ENCODE data around the gene C1QTNF5.

The C1QTNF5 gene

GRCh38 chr11:119318240-119319135 is 22.2 kb downstream of the C1QTNF5 start:
- no peak for DNase-seq (ENCODE audit: low spot score)

DNA sequence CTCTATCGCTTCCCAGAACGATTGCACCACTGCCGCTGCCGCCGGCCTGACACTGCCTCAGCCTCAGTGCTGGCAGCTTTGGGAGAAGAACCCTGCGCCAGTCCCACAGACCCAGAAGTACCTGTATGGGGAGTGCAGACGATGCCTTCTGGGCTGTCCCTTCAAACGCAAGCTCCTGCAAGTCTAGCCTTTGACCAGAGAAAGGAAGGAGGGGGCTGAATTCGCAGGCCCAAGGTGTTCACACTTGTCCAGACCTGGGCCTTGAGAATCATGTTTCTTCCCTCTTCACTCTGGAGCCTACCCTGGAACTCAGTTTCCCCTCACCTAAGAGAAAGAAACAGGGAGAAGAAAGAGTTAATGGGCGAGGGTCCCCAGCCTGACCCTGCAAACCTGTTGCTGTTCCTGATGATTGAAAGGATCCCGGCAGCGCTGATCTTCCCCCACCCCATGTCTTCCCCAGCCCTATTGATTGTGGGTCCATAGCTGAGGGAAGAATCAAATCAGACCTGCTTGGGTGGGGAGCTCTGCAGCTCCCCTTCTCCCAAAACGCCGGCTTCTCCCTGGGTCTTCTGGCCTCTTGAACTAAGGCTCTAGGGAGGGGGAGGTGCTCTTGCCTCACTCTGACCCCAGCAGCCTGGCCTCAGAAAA is 23.0 kb downstream of the C1QTNF5 start:
- DNase-seq (ENCODE audit: low spot score): no peak

- no peak for DNase-seq (ENCODE audit: low spot score)
Observed at GRCh38 chr11:119316729-119317591, 23.7 kb downstream of the C1QTNF5 start, which contains the start of gene MCAM. Gene MCAM, minus strand, starts transcription at chr11:119317130. Its CDS starts 29 bp downstream, at chr11:119317101.

DNA sequence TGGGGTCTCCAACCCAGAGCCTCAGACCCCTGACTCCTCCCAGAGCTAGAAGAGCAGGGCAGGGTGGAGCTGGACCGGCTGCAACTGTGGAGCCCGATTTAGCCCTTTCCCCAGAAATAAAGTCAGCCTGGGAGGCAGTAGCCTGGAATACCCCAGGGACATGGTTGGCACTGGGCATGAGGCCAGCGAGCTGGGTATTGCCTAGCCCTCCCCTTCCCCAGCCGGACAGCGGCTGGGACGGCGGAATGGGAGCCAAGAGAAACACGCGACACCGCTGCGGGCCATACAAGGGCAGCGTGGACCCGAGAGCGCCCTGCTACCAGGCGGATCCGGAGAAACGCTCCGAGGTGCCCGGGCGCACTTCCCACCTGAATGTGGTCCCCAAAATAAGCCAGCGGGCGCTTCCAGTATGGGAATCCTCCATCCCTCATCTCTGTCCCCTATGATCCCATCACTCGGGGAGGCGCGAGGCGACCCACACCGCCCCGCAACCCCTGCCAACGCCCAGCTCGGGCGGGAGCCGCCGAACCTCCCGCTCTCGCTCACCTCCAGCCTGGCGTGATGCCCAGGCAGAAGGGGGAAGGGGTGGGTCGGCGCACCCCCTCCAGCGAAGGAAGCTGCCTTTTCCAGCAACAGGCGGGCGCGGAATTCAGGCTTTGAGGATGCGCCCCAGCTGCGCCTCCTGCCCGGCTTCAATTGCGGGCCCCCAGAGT is 24.5 kb downstream of the C1QTNF5 start:
- DNase-seq (ENCODE audit: low spot score): no peak

DNA sequence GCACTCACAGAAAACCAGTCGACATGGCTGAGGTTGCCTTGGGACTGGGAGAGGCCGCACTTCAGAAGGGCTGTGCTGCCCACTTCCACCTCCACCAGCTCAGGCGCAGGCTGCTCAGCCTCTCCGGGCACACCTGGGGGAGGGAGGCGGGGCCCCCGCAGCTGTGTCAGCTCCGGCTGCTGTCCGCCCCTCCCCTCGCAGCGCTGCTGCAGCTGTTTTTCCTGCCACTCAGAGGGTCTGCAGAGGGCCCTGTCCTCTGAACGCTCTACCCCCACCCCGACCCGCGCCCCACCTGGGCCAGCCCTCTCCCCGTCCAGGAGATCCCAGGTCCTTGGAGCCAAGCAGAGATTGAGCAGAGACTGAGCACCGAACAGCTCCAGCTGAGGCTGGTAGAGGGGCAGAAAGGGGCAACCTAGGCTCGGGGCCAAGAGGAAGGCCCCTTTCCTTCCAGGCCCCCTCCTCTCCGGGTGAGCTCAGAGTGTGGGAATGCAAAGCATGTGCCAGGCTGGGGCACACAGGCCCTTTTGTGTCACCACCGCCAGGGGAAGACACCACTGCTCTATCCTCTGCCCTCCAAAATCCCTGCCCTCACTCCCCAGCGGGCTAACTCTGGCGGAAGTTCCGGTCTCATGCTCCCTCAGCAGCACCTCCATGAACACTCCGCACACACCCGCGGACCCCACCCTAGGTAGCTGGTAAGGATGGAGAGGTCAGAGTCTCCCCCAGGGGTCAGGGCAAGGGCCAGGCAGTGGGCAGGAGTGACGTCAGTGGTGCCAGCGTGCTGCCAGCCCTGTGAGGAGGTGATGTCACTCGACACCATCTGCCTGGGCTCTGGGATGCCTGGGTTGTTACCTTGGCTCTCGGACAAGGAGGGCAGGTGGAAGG is 25.3 kb downstream of the C1QTNF5 start:
- no peak for DNase-seq (ENCODE audit: low spot score)

GRCh38 chr11:119314726-119315125 is 26.0 kb downstream of the C1QTNF5 start:
- DNase-seq (ENCODE audit: low spot score): no peak

DNA sequence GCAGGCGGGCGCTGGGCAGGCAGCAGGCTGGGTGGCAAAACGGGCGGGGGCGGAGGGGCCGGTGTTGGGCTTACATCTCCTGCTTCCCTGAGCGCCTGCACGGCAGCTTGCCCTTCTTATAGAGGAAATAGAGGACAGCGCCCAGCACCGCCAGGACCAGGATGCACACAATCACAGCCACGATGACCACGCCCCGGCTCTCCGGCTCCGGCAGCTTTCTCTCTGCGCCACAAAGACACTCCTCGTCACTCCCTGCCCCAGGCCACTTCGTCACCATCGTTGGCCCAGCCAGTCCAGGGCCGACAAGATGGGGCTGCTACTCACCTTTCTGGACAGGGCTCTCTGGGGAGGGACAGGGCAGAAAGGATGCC is 30.0 kb downstream of the C1QTNF5 start:
- no peak for DNase-seq (ENCODE audit: low spot score)

- no peak for DNase-seq (ENCODE audit: low spot score)
Observed at GRCh38 chr11:119309953-119310681, 30.6 kb downstream of the C1QTNF5 start.

DNA sequence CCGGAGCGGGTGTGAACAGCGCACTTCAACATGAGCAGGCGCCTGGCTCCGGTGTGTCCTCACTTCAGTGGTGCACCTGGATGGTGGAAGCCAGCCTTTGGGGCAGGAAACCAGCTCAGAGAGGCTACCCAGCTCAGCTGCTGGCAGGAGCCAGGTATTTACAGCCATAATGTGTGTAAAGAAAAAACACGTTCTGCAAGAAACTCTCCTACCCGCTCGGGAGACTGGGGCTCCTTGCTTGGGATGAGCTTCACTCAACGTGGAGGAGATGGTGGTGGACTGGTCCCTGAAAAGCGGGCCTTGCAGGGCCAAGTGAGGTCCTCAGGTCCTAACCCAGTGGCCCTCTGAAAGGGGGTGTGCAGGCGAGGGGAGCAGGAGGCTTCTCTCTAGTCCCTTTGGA is 31.3 kb downstream of the C1QTNF5 start:
- DNase-seq (ENCODE audit: low spot score): no peak

DNA sequence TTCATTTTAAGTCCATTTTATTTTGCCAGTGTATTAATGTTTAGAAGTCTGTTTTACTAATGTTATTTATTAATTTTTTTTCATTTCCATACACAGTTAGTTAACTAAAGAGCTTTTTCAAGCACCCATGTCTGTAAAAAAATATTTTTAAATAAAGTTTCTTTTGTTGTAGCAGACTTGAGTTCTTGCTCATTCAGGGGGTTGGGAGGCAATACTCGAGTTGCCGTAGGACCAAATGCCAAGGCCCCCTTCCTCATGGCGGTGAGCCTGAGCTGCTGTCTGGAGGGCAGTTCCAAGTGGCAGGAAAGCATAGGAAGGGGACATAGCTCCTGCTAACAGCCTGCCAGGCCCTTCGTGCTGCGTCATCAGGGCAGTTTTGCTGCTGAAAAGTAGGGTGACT is 32.7 kb downstream of the C1QTNF5 start:
- DNase-seq (ENCODE audit: low spot score): no peak

GRCh38 chr11:119307219-119307618 is 33.5 kb downstream of the C1QTNF5 start:
- no peak for DNase-seq (ENCODE audit: low spot score)

DNA sequence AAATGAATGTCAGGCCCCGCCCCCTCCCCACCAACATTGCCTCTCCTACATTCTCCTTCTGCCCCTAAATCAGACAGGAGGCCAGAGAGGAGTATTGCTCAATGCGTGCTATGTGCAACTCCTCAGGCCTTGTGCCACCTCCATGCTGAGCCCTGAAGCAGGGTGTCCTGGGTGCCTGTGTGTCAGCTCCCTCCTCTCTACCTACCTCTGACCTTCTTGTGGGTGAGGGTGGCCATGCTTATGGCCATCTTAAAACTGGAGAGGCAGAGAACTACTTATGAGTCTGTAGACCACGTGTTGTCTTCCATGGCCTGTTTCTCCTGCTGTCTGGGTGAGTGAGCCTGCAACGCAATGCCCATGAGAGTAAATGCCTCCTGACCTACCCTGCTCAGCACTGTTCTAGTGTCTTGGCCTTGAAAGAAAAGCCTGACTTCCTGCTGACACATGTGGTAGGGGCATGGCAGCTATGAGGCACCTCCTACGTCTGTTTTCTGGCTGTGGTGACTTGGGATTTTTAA is 34.3 kb downstream of the C1QTNF5 start:
- no peak for DNase-seq (ENCODE audit: low spot score)

DNA sequence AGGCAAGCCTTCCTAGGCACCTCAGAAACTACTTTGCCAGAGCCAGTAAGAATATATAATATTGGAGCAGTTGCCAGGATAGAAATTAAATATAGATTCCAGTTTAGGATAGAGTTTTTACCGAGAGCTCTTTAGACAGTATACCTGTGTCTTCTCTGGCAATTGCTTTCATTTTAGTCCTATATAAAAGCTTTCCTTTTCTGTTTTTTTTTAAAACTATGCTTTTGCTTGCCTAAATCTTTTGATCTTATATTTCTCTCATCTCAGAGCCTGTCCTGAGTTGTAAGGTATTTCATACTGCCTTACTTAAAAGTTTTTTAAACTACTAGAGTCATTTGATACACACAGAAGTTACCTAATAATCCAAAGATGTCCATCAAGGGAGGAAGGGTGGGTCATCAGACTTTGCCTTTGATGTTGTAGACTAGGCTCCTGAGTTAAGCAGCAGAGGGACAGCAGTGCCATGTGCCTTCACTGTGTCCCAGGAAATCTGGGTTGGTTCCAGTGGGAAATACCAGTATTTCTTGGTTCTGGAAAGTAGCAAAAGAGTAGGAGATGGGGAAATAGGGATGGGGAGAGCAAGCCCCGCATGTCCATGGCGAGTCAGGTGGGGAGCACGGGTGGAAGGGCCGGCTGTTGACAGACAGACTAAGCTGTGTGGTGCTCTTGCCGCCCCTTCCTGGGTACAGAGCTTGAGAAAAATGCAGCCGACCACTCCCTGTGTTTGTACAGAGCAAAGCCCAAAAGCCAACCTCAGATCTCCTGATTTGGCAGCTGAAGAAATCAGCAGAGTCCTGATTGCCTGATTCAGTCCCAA is 34.9 kb downstream of the C1QTNF5 start:
- no peak for DNase-seq (ENCODE audit: low spot score)

DNA sequence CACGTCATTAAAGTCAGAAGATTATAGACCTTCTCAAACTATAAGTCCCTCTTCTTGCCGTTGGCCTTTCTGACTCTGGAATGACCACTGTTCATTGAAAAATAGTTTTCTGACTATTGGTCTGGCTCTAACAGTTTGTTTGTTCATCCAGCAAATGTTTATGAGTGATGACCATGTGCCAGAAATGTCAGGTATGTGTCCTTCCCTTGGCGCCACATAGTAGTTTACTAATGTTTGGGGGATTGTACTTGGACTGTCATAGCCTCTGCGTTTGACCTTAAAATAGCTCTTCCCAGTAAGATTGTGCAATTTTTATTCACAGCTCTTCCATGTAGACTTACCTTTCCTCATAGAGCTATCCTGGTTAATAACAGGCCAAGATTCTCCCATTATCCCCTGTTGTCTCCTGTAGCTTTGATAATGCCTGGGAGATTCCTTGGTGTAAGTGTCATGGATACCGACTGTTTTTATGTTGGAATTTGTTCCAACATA is 37.4 kb downstream of the C1QTNF5 start:
- DNase-seq (ENCODE audit: low spot score): no peak

DNA sequence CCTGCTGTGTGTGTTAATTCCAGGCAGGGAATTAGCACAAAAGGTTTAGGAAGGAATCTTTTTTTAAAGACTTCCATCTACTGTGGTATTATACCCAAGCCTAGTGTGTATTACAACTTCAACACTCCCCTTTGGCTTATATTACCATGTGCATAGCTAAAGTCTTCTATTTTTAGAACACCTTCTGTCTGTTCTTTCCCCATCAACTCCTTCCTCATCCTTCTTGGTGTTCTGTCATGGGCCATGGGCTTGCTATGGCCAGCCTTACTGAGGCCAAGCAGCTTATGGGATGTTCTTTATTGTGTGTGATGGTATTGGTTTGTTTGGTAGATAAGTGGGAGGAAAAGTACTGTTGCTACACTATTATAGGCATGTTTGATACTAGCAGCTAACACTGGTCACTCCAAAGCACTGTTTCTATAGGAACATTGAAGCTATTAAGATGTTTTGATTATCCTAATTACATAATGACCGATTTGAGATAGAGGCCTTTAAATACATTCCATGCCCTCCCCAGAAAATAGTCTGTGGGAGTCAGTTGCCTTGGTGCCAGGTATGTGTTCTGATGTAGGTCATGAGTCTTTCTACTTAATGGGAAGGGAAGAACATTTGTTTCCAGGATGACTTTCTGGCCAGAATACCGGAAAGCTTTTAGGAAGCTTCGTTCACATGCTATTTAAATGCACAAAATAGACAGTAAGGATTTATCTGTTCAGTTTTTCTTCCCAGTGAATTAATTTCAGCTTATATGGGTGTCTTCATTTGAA is 40.3 kb downstream of the C1QTNF5 start:
- no peak for DNase-seq (ENCODE audit: low spot score)

DNA sequence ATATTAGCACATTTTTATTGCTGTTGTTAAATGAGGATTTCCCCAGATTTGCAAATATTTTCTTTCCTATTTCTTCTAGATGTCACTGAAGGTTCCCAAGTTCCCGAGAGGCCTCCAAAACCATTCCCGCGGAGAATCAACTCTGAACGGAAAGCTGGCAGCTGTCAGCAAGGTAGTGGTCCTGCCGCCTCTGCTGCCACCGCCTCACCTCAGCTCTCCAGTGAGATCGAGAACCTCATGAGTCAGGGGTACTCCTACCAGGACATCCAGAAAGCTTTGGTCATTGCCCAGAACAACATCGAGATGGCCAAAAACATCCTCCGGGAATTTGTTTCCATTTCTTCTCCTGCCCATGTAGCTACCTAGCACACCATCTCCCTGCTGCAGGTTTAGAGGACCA is 41.3 kb downstream of the C1QTNF5 start:
- no peak for DNase-seq (ENCODE audit: low spot score)

DNA sequence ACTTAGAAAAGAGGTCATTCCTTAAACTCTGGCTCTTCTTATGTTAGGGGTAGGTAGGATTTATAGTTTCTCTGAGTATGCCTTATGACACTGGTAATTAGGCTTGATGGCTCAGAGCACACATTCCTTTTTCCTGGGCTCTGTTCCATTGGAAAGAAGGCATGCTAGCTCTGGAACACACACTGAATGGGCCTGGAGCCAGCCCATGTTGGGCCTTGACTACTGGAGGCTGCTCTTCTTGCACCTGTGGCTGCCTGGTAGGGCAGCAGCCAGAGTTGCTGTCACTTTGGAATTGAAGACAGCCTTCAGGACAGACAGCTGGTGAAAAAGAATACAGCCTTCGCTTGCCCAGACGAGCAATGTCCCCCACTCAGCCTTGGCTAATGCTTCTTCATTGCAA is 42.0 kb downstream of the C1QTNF5 start:
- DNase-seq (ENCODE audit: low spot score): no peak

- DNase-seq (ENCODE audit: low spot score): no peak
Observed at GRCh38 chr11:119297938-119298337, 42.7 kb downstream of the C1QTNF5 start.

Measured in LoVo (cell line).